COR-L47 (cell line): ENCODE data around the gene GPLD1.
"Not testable (repeated sequence)": the region's sequence is repeated elsewhere in the genome, so short reads cannot be mapped to it uniquely, and the experiment has no call there.

Experiments
- DNase-seq: peaks from one replicate; lab custom pipeline; 2025; lab: John Stamatoyannopoulos, UW

GPLD1 gene

GRCh38 chr6:24489470-24489869 is at the start of gene GPLD1:
TSS of gene GPLD1 (minus strand) at chr6:24489578. CDS start at chr6:24489511, 67 bp downstream.
- no peak for DNase-seq

GRCh38 chr6:24537771-24538385 is 48.5 kb upstream of the GPLD1 start:
- no peak for DNase-seq

- no peak for DNase-seq
Observed at GRCh38 chr6:24537082-24537699, 47.8 kb upstream of the GPLD1 start.

GRCh38 chr6:24536466-24536865 is 47.1 kb upstream of the GPLD1 start:
- DNase-seq, result peak; percentile 38

- DNase-seq, result no peak
Observed at GRCh38 chr6:24535210-24535609, 45.8 kb upstream of the GPLD1 start.

- no peak for DNase-seq
Observed at GRCh38 chr6:24534329-24534728, 45.0 kb upstream of the GPLD1 start.

GRCh38 chr6:24529985-24530384 is 40.6 kb upstream of the GPLD1 start:
- DNase-seq, result no peak

- peak; percentile 48 for DNase-seq
Observed at GRCh38 chr6:24524805-24525204, 35.4 kb upstream of the GPLD1 start.

- DNase-seq, result no peak
Observed at GRCh38 chr6:24524329-24524728, 35.0 kb upstream of the GPLD1 start.

GRCh38 chr6:24522228-24523176 is 33.1 kb upstream of the GPLD1 start:
- DNase-seq, result peak; percentile 52

- no peak for DNase-seq
Observed at GRCh38 chr6:24520929-24521546, 31.7 kb upstream of the GPLD1 start.

- DNase-seq, result no peak
Observed at GRCh38 chr6:24517659-24518543, 28.5 kb upstream of the GPLD1 start.

GRCh38 chr6:24513602-24514001 is 24.2 kb upstream of the GPLD1 start:
- no peak for DNase-seq

GRCh38 chr6:24511976-24512375 is 22.6 kb upstream of the GPLD1 start:
- DNase-seq, result not testable (repeated sequence)

GRCh38 chr6:24506814-24507520 is 17.6 kb upstream of the GPLD1 start:
- DNase-seq, result no peak

GRCh38 chr6:24504649-24505586 is 15.5 kb upstream of the GPLD1 start:
- no peak for DNase-seq

- DNase-seq, result no peak
Observed at GRCh38 chr6:24504287-24504648, 14.9 kb upstream of the GPLD1 start.

- DNase-seq, result no peak
Observed at GRCh38 chr6:24501914-24502313, 12.5 kb upstream of the GPLD1 start.

GRCh38 chr6:24501374-24501773 is 12.0 kb upstream of the GPLD1 start:
- no peak for DNase-seq

- no peak for DNase-seq
Observed at GRCh38 chr6:24500683-24501082, 11.3 kb upstream of the GPLD1 start.
